GM18507 (cell line): ENCODE measurements around the gene MTUS2.
"Not testable (repeated sequence)": the region's sequence is repeated elsewhere in the genome, so short reads cannot be mapped to it uniquely, and the experiment has no call there.

ENCODE experiments used
- DNase-seq: peaks from one replicate; pipeline ENCODE4 v3.0.0; 2011; ENCODE audit warnings: low read depth; ENCODE audit not compliant: insufficient read length; ENCODE audit errors: extremely low spot score
- FAIRE-seq: peaks from 2 replicates; lab custom pipeline; 2011; peaks lifted over from hg19 to GRCh38; lab: Jason Lieb, UNC

MTUS2 gene

DNA sequence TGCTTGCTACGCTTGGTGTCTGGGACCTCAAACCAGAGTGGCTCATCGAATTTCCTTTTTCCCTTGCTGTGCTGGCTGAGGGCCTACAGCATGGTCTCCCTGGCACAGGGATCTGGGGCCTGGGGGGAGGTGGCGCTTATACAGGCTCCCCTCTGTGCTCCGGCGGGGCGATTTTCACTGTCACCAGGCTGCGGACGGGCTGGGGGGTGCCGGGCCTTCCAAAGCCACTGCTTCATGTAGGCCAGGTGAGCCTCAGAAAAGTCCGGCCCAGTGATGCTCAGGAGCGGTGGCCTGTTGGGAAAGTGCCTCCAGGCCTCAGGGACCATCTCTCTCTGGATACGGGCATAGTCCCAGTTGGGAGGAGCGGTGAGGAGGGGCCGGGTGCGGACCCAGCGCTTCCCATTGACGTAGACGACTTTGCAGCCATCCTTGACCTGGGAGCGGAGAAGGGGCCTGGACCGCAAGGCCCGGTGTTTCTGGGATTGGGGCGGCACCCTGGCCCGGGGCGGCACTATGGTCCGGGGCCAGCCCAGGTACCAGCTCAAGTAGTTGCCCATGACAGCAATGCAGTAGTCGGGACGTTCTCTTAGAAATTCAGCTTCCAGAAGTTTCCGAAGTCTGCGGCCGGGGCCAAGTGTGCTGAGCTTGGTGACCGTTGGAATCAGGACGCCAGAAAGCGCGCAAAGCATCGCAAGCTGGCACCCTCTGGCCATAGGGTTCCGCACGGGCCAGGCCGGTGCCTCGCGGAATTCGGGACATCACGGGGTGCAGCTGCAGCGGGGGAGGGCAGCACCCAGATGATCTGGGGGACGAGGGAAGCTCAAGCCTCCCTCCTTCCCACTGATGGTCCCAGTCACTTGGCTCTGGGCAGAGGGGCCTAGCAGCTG lies 519.5 kb downstream of the MTUS2 start:
- DNase-seq (no peak), FAIRE-seq (no peak)

DNA sequence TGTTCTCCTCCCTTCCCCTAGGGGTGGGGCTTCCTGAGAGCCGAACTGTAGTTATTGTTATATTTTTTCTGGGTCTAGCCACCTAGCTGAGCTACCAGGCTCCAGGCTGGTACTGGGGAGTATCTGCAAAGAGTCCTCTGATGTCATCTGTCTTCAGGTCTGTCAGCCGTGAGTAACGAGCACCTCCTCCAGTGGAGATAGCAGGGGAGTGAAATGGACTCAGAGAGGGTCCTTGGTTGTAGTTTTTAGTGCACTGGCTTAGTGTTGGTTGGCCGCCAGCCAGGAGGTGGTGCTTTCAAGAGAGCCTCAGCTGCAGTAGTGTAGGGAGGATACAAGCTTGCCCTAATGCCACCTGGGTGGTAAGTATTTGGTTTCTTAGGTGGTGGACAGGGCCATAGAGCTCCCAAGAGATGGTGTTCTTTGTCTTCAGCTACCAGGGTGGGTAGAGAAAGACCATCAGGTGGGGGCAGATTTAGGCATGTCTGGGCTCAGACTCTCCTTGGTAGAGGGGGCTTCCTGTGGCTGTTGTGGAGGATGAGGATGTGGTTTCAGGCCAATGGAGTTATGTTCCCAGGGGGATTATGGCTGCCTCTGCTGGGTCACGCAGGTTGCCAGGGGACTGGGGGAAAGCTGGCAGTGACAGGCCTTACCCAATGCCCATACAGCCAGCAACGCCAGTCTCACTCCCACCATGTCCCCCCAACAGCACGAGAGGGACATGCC lies 525.9 kb downstream of the MTUS2 start:
- not testable (repeated sequence) for FAIRE-seq, DNase-seq

DNA sequence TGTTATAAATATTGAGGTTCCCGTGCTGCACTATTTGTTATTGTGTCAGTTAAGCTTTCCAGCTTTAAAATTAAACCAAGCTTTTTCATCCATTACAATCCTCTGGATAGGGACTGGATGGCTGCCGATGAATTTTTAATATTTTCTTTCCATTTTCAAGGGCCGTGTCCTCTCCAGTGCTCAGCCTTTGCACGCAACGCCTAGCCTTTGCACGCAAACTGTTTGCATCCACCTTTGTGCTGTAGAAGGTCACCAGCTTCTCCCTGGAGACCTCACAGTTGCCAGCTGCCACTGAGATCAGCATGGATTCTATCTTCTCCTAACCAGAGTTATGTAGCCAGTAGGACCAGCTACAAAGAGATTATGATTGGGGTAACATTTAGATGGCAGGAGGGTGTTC lies 534.9 kb downstream of the MTUS2 start:
- FAIRE-seq = no peak
- DNase-seq = no peak

DNA sequence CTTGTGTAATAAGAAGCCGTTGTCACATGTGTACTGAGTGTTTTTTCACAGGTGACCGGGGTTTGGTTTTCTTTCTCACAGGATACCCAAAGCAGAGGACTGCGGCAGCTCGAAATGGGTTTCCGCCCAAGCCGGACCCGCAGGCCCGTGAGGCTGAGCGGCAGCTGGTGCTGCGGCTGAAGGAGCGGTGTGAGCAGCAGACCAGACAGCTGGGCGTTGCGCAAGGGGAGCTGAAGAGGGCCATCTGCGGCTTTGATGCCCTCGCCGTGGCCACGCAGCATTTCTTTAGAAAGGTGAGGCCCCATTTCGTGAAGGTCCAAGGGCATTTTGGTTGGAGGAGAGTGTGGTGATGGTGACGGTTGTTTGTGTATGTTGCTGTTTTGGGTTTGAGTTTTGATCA lies 539.0 kb downstream of the MTUS2 start:
- FAIRE-seq (no peak), DNase-seq (no peak)

DNA sequence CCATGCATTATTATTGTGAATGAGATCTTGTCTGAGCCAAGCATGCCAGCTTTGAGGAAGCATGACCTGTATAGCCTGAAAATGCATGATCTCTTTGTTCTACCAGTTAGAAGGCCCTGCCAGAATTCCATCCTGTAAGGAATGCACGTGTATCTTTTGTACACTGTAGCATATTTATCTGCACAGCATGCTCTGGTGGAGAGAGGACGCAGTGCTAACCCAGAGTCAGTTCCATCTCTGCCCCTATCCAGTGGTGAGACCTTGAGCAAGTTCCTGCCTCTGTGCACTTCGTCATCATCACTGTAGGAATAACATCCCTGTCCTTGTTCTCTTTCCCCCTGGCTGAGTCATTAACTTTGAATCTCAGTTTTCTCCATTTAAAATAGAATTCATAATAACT lies 541.6 kb downstream of the MTUS2 start:
- DNase-seq = no peak
- FAIRE-seq = no peak

DNA sequence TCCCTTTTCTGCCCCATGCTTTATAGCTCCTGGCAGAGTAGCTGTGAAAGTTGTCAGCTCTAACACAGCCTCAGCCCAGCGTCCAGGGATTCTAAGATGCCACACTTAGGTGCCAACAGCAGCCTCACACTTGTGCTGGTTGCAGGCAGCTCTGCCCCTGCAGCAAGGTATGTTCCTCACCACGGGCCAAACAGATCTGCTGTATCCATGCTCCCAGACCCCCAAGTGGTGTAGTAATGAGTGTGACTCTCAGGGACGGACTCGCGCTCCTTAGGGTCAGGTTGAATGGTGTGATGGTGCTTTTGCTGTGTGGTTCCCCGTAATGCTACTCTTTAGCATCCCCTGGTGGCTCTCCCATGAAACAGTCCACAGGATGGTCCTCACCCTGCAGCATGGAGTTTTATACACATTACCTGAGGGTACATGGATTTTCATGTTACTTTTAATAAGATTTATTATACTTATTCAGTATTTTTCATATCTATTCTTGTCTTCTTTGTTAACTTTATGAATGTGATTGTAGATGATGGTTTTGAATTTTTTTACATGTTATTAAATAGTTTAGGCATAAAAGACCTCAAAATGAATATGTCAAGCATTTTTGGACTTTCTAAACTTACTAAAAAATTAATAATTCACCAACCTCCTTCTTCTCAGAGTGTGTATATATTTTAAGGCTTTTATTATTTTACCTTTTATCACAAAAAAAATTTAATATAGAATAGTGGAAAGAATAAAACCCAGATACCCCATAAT lies 542.9 kb downstream of the MTUS2 start:
- DNase-seq = peak; percentile 36
- no peak for FAIRE-seq

DNA sequence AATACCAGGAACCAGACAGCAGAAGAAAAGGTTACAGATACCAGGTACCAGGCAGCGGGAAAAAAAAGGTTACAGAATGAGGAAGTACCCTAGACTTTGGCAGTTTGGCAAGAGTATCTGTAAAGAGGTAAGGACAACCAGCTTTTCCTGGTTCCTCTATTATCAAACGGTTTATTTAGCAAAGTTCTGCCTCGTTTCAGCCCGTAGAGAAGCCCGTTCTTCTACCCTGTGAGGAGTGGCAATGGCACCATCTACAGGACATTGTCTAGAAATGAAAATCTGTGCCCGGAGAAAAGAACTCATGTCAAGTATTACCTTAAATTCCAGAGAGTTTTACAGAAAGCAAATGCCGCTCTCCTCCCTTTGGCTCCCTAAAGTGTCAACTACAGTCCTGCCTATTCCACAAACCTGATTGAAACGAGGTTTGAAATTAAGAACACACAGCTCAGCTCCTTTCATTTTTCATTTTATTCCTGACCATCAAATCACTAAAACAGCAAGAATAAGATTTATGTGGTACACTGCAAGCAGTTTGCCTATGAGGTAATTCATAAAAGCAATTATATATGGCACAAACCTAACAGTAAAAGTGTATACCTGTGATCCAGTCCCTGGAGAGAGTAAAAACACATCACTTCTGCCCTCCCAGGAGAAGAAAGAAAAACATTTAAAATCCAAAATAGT lies 549.1 kb downstream of the MTUS2 start:
- FAIRE-seq (peak; percentile 60), DNase-seq (no peak)

DNA sequence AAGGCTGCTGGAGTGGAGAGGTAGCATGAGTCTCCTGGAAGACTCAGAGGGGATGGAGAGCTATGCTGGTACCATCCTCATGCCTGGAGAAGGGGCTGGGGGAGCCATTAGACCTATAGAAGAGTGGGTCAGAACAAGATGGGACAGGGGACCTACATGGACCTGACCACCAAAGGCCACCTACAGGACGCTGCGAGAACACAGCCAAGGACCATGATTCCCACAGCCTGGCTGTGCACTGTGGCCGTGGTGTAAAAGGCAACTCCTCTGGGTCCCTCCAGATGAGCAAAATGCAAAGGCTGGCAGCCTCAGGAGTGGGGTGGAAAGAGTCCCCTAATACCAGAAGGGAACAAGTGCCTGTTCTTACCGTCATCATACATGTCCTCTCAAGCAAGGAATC lies 559.1 kb downstream of the MTUS2 start:
- no peak for DNase-seq
- FAIRE-seq = no peak

DNA sequence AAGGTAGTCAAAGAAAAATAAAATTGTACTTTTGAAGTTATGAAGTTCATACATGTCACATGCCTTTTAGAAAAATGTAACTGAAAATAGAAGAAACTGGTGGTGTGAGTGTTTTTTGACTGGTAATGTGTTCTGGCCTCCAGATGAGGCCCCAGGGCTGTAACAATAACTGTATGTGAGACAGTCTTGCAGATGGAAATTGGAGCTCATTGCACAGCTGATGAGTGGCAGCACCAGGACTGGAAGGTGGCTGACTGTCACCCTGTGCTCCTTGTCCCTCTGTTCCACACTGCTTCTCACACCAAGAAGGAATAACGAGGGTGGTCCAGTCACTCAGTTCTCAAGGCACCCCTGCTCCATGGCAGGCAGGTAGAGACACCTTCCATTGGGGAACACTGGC lies 559.7 kb downstream of the MTUS2 start:
- no peak for FAIRE-seq

DNA sequence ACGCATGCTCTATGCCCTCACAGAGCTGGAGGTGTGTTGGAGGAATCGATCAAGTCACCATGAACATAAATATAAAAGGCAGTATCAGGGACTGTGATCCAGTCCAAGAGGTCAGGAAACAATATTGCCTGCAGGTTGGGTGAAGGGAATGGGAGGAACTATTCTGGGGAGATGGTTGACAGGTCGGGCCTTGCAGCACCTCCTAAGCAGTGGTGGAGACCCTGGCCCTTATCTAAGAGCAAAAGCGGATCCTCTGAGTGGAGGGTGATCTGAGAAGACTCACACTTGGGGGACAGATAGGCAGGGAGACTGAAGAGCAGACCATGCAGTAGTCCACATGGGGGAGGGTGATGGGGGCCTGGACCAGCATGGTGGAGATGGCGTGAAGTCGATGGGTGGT lies 561.9 kb downstream of the MTUS2 start:
- no peak for FAIRE-seq
- no peak for DNase-seq

More for the DNA sequence above, 559.7 kb downstream of the MTUS2 start:
- DNase-seq = no peak

DNA sequence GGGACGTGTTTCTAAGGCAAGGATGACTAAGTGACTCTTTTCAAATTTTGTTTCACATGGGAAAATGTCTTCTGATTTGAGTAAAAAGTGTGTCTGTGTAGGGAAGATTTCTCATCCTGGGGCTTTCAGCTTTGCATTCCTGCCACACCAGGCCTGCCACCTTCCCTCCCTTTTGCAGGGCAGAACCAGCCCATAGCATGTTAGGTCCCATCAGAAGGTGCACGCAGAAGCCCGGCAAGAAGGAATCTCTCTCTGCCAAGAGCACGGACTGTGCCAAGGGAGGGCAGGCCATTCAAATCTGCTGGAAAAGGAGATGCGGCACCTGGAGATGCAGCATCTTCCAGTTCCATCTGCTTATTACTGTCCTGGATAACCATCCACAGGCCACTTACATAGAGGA lies 563.3 kb downstream of the MTUS2 start:
- no peak for FAIRE-seq
- no peak for DNase-seq

DNA sequence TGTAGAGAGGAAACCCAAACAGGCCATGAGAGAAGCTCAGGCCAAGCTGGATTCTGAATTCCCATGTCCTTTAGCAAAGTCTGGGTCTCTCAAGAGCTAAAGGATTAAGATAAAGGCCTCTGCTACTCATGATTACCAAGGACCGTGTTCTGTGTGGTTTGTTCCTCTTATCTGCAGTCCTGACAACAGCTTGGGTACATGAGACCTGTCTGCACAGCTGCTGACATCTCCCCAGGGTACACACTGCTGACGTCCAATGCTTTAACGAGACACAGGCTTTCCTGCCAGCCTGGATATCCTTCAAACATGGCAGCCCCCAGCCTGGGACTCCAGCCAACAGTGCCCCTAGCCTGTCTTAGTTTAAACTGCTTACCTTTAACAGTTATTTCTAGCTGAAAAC lies 564.3 kb downstream of the MTUS2 start:
- no peak for DNase-seq
- FAIRE-seq = no peak

DNA sequence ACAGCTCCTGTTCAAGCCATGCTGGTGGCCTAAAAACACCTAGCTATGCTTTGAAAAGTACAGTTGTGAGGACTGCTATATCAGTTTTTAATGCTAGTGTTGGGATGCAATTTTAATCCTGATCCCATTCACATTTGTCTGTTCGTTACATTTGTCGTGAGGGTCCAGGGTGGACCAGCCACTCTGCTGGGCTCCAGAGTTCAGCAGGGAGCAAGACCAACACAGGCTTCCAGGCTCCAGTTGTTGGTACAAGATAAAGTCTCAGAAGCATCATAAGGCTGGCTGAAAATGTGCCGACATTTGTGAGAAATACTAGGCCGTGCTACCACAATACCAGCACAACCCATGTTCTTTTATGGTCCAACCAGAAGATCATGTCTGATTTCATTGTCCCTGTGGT lies 564.7 kb downstream of the MTUS2 start:
- FAIRE-seq (no peak), DNase-seq (no peak)

DNA sequence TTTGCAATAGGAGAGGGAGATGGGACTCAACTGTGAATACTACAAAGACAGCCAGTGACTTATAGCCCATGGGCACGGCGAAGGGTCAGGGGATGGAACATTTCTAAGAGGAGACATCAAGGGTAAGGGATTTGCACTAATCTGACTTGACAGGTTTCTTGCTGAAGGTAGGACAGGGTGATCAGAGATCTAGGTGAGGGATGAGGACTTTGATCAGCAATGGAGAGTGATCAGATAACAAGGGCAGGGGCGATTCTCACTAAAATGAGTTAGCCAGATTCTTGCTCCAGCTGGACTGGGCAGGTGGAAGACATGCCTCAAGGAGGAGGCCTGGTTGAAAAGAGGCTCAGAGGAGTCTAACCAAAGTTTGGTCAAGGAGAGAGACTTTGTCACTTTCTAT lies 566.1 kb downstream of the MTUS2 start:
- DNase-seq = no peak
- FAIRE-seq = no peak

DNA sequence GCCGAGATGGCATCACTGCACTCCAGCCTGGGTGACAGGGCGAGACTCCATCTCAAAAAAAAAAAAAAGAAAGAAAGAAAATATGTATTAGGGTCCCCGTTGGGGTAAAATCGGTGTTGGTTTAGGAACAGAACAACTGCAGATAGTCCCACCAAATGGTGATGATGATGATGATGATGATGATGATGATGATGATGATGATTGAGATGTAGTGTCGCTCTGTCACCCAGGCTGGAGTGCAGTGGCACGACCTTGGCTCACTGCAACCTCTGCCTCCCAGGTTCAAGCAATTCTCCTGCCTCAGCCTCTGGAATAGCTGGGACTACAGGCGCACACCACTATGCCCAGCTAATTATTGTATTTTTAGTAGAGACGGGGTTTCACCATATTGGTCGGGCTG lies 570.5 kb downstream of the MTUS2 start:
- not testable (repeated sequence) for DNase-seq, FAIRE-seq

DNA sequence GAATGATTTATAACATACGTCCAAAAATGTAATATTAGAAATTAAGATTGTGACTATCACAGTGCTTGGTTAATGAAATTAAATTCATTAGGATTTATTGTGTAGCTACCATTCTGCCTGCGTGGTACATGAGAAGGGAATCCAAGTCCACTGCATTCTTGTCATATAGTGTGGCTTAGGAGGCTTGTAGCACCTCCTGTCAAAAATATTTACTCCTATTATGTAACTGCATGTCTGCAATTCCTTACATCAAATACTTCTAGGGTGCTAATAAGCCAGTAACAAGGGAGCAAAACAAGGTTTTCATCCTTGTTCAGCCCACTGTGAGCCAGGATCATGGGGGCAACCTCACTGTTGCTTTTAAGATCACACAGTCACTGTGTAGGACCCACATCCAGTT lies 576.3 kb downstream of the MTUS2 start:
- DNase-seq (no peak), FAIRE-seq (no peak)

DNA sequence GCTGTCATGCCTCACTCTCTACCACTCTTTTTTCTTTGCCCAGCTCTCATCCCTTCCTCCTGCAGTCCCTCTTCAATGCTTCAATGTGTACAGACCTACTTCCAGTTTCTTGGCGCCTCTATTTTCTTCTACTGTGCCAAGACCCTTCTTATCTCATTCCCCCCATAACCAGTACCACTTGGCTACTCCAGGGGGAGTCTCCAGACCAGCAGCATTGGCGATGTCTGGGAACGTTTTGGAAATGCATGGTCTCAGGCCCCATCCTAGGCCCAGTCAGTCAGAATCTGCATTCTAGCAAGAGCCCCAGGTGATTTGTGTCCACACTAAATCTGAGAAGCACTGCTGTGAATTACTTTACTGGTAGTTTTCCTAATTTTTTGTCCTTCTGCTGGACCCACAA lies 577.1 kb downstream of the MTUS2 start:
- no peak for DNase-seq
- no peak for FAIRE-seq

DNA sequence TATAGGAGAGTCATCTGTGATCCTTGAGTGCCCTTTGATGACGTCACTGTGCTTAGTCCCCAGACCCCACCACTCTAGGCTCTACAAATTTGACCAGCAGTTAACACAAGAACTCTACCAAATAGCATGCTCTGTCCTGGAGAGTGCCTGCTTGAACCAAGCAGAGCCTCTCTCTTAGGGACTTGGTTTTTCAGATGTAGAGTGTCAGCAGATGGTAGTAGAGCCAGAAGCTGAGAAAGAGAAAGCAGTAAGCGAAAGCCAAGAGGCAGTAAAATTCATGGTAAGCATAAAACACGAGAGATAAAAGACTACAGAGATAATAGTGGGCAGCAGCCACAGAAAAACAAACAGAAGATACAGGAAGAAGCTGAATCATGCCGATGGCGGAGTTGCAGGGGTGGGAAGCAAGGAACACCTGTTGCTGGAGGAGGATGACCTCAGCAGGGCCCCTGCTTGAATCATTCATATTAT lies 582.1 kb downstream of the MTUS2 start:
- FAIRE-seq (no peak), DNase-seq (no peak)

DNA sequence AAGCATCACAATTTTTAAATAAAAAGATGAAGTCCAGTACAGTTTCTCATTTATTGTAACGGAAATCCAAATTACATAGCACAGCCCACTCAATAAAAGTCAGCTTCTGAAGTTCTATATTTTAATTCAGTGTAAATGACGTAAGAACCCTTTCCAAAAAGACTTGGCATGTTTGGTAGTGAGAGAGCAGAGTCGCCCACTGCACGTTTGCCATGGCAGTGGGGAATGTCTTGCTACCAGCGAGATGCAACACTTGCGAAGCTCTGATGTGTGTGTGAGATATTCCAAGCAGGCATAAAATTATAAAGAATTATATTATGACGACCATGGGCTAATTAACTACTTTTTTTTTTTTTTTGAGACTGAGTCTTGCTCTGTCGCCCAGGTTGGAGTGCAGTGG lies 585.3 kb downstream of the MTUS2 start:
- DNase-seq = no peak
- FAIRE-seq = no peak

DNA sequence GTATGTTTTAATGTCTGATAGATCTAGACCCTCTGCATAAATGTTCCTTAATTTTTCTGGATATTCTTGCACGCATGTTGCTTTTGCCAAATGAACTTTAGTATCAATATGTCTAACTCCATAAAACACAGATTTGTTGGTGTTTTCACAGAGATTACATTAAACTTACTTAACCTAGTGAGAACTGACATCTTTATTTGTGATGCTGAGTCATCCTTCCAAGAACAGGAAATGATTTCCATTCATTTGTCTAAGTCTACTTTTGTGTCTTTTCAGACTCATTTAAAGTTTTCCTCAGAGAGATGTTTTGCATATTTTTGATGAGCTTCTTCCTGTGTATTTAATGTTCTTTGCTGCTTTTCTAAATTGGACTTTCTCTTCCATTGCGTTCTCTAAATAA lies 591.3 kb downstream of the MTUS2 start:
- no peak for FAIRE-seq

More for the DNA sequence above, 591.3 kb downstream of the MTUS2 start:
- no peak for DNase-seq
